GM18499 (cell line): ENCODE measurements around the gene NMNAT2.

Experiments used
- ATAC-seq: cut with Tn5 transposase; IDR thresholded peaks from one replicate; pipeline ENCODE4 v1.9.1; 2021; ENCODE audit warnings: moderate number of reproducible peaks; ENCODE audit not compliant: insufficient read depth, unreplicated experiment

NMNAT2 gene

GRCh38 chr1:183291802-183292514 is 126.2 kb downstream of the NMNAT2 start:
- no peak for ATAC-seq

GRCh38 chr1:183291216-183291762 is 126.9 kb downstream of the NMNAT2 start:
- no peak for ATAC-seq

GRCh38 chr1:183290628-183291027 is 127.6 kb downstream of the NMNAT2 start:
- ATAC-seq, result no peak

GRCh38 chr1:183289051-183289496 is 129.1 kb downstream of the NMNAT2 start:
- no peak for ATAC-seq

GRCh38 chr1:183288583-183288982 is 129.6 kb downstream of the NMNAT2 start:
- ATAC-seq, result no peak

GRCh38 chr1:183287191-183287675 is 130.9 kb downstream of the NMNAT2 start:
- no peak for ATAC-seq

GRCh38 chr1:183285746-183286145 is 132.4 kb downstream of the NMNAT2 start:
- ATAC-seq, result no peak

GRCh38 chr1:183285256-183285655 is 132.9 kb downstream of the NMNAT2 start:
- no peak for ATAC-seq

- ATAC-seq, result no peak
Measured at GRCh38 chr1:183284086-183284485, 134.1 kb downstream of the NMNAT2 start.

- no peak for ATAC-seq
Measured at GRCh38 chr1:183283286-183283685, 134.9 kb downstream of the NMNAT2 start.

GRCh38 chr1:183282101-183282855 is 135.9 kb downstream of the NMNAT2 start:
- no peak for ATAC-seq

GRCh38 chr1:183281553-183282091 is 136.6 kb downstream of the NMNAT2 start:
- no peak for ATAC-seq

GRCh38 chr1:183281039-183281438 is 137.1 kb downstream of the NMNAT2 start:
- no peak for ATAC-seq

GRCh38 chr1:183279835-183280234 is 138.3 kb downstream of the NMNAT2 start:
- ATAC-seq, result no peak

GRCh38 chr1:183278739-183279591 is 139.2 kb downstream of the NMNAT2 start:
- ATAC-seq, result no peak

GRCh38 chr1:183277821-183278738 is 140.1 kb downstream of the NMNAT2 start:
- no peak for ATAC-seq

GRCh38 chr1:183276386-183277080 is 141.6 kb downstream of the NMNAT2 start:
- ATAC-seq, result no peak

- ATAC-seq, result no peak
Measured at GRCh38 chr1:183275322-183275721, 142.9 kb downstream of the NMNAT2 start.
